HepG2 (cell line): ENCODE data around the gene NRBP1. TPM values are rescaled to one million over a fixed set of nuclear protein-coding genes. Genes with fewer than 3 reads are reported as not detected.

Experiments used
- ATF7-NPFF ChIP-seq: sonication (generic); formaldehyde crosslinking; IDR thresholded peaks from 2 replicates; pipeline ENCODE4 v1.8.1; 2023; ENCODE audit warnings: mild to moderate bottlenecking, low read depth, missing genetic modification reagents, moderate library complexity
- DDIT3 ChIP-seq: sonication (generic); formaldehyde crosslinking; IDR thresholded peaks from 2 replicates; pipeline ENCODE4 v1.4.0; 2020; ENCODE audit warnings: mild to moderate bottlenecking, missing genetic modification reagents
- FOSL2 ChIP-seq: sonication (generic); formaldehyde crosslinking; IDR thresholded peaks from 2 replicates; pipeline ENCODE4 v1.4.0; 2020; ENCODE audit warnings: missing genetic modification reagents
- GLI4 ChIP-seq: sonication (generic); formaldehyde crosslinking; IDR thresholded peaks from 2 replicates; pipeline ENCODE4 v1.5.1; 2020; ENCODE audit warnings: missing genetic modification reagents, mild to moderate bottlenecking, moderate library complexity, borderline replicate concordance
- JUNB ChIP-seq: sonication (generic); formaldehyde crosslinking; IDR thresholded peaks from 2 replicates; pipeline ENCODE4 v1.8.0; 2022; ENCODE audit warnings: missing genetic modification reagents, mild to moderate bottlenecking, borderline replicate concordance
- MAZ ChIP-seq, 2 experiments: sonication (generic) in 1 of 2; formaldehyde crosslinking in 1 of 2; IDR thresholded peaks; 2 replicates each; pipeline versions ENCODE4 v1.5.0 to v1.6.1; 2012 to 2020; ENCODE audit warnings: low read depth in 2 of 2, mild to moderate bottlenecking in 2 of 2, borderline replicate concordance in 1 of 2, improper control_type of control experiment in 1 of 2, low read length in 1 of 2, missing genetic modification reagents in 1 of 2, moderate library complexity in 1 of 2
- MTF2 ChIP-seq: sonication (generic); formaldehyde crosslinking; IDR thresholded peaks from 2 replicates; pipeline ENCODE4 v1.5.0; 2020; ENCODE audit warnings: missing genetic modification reagents, borderline replicate concordance
- NR2F1 ChIP-seq, 2 experiments: fragments of 450-650 bp in 1 of 2; formaldehyde crosslinking in 1 of 2; IDR thresholded peaks; 2 replicates each; pipeline versions ENCODE4 v1.5.0 to v1.6.1; 2016 to 2020; ENCODE audit warnings: mild to moderate bottlenecking in 1 of 2, missing compliant biosample characterization in 1 of 2, missing genetic modification reagents in 1 of 2, moderate library complexity in 1 of 2
- PITX1 ChIP-seq: sonication (generic); formaldehyde crosslinking; IDR thresholded peaks from 2 replicates; pipeline ENCODE4 v1.5.1; 2020; ENCODE audit warnings: mild to moderate bottlenecking, missing genetic modification reagents
- SRSF1 ChIP-seq: fragments of 200-400 bp; formaldehyde crosslinking; optimal IDR thresholded peaks from 2 replicates; pipeline ENCODE3; 2017; ENCODE audit warnings: mild to moderate bottlenecking, low read depth, low read length, moderate library complexity
- SSRP1 ChIP-seq: IDR thresholded peaks from 2 replicates; pipeline ENCODE4 v1.6.1; 2016; ENCODE audit warnings: control low read depth
- WIZ ChIP-seq: sonication (generic); formaldehyde crosslinking; IDR thresholded peaks from 2 replicates; pipeline ENCODE4 v1.5.1; 2020; ENCODE audit warnings: mild to moderate bottlenecking, missing genetic modification reagents
- ZFP90 ChIP-seq: sonication (generic); formaldehyde crosslinking; IDR thresholded peaks from 2 replicates; pipeline ENCODE4 v1.8.0; 2022; ENCODE audit warnings: missing genetic modification reagents, mild to moderate bottlenecking, inconsistent platforms, borderline replicate concordance
- ZMAT5 ChIP-seq: sonication (generic); formaldehyde crosslinking; IDR thresholded peaks from 2 replicates; pipeline ENCODE4 v1.5.0; 2020; ENCODE audit warnings: mild to moderate bottlenecking, low read depth, missing genetic modification reagents, borderline replicate concordance
- ZNF263 ChIP-seq: sonication (generic); formaldehyde crosslinking; IDR thresholded peaks from 2 replicates; pipeline ENCODE4 v1.4.0; 2020; ENCODE audit warnings: missing genetic modification reagents
- ZNF546 ChIP-seq: sonication (generic); formaldehyde crosslinking; conservative IDR thresholded peaks from 2 replicates; pipeline ENCODE4 v1.8.1; 2023; ENCODE audit warnings: mild to moderate bottlenecking, missing genetic modification reagents
- ZNF576 ChIP-seq: sonication (generic); formaldehyde crosslinking; IDR thresholded peaks from 2 replicates; pipeline ENCODE4 v1.4.0; 2020; ENCODE audit warnings: mild to moderate bottlenecking, missing genetic modification reagents
- ZNF646 ChIP-seq: sonication (generic); formaldehyde crosslinking; IDR thresholded peaks from 2 replicates; pipeline ENCODE4 v1.9.0; 2021; ENCODE audit warnings: mild to moderate bottlenecking, missing genetic modification reagents
- ZNF709 ChIP-seq: sonication (generic); formaldehyde crosslinking; IDR thresholded peaks from 2 replicates; pipeline ENCODE4 v1.5.0; 2020; ENCODE audit warnings: mild to moderate bottlenecking, missing genetic modification reagents
- polyA plus RNA-seq, 8 experiments: library from polyadenylated mRNA; depleted of rRNA in 3 of 8; stranded (reverse) in 7 of 8; unstranded in 1 of 8; fragments of >200 nt; fragmentation: Illumina TruSeq in 4 of 8; extraction: Trizol in 4 of 8; gene quantifications; 2 replicates each; pipeline versions ENCODE4 v1.2.1 to v1.2.3, GENCODE V29; 2011 to 2016; ENCODE audit warnings: low read depth in 4 of 8, missing spikeins in 1 of 8, mixed read lengths in 1 of 8; ENCODE audit not compliant: insufficient read depth in 1 of 8
- total RNA-seq, 5 experiments: library from RNA; depleted of rRNA; stranded (reverse); fragments of >200 nt; fragmentation: Illumina TruSeq; extraction: Trizol; gene quantifications; 2 replicates each; pipeline ENCODE4 v1.2.3, GENCODE V29; 2016; ENCODE audit warnings: low read depth in 1 of 5

Gene NRBP1
- total and polyA plus RNA-seq, 2 of the 13 experiments (the other 11 are each of a cell fraction or from before 2014, with no cell fraction given): 165 to 240 TPM

- TF ChIP-seq NR2F1 (CRISPR knock-in tag; IDR thresholded peaks at IDR 0.05): peak; percentile 54 to 87; a peak in 3 of 4 replicates
- no peak for TF ChIP-seq GLI4 (CRISPR knock-in tag)
- TF ChIP-seq ZNF263 (CRISPR knock-in tag): no peak
- no peak for TF ChIP-seq ZNF709 (CRISPR knock-in tag)
- TF ChIP-seq SSRP1: no peak
- no peak for TF ChIP-seq ZFP90 (CRISPR knock-in tag)
- TF ChIP-seq ZNF546 (CRISPR knock-in tag): no peak
- TF ChIP-seq JUNB (CRISPR knock-in tag): no peak
- no peak for TF ChIP-seq MAZ (IDR thresholded peaks at IDR 0.05; ENCODE audit: borderline replicate concordance, low read depth, low read length)
- TF ChIP-seq MAZ (CRISPR knock-in tag; IDR thresholded peaks at IDR 0.05; ENCODE audit: low read depth): no peak
- no peak for TF ChIP-seq ZNF576 (CRISPR knock-in tag)
- 0 out of 2 replicates have a peak, but pooled peaks have one; percentile 36 for TF ChIP-seq WIZ
- TF ChIP-seq SRSF1: no peak
- TF ChIP-seq MTF2 (CRISPR knock-in tag): no peak
- 0 out of 2 replicates have a peak, but pooled peaks have one; percentile 42 for TF ChIP-seq ATF7-NPFF (CRISPR knock-in tag)
- no peak for TF ChIP-seq ZNF646 (CRISPR knock-in tag)
- TF ChIP-seq DDIT3 (CRISPR knock-in tag): no peak
- TF ChIP-seq ZMAT5 (CRISPR knock-in tag): no peak
- TF ChIP-seq PITX1 (CRISPR knock-in tag): no peak
- TF ChIP-seq FOSL2 (CRISPR knock-in tag): no peak
These were observed 48.4 kb upstream of the NRBP1 start (continued) for GRCh38 chr2:27379836-27380625.
